ES-I3 (cell line): Measurements from ENCODE around the gene SPDYE1.
"Not testable (repeated sequence)": the region's sequence is repeated elsewhere in the genome, so short reads cannot be mapped to it uniquely, and the experiment has no call there.

ENCODE experiments used
- H3K36me3 ChIP-seq: 2 replicates; pipeline ENCODE4 v1.6.1; 2013; ENCODE audit warnings: mild to moderate bottlenecking, low read length, control low read depth, moderate library complexity; ENCODE audit not compliant: insufficient read depth
- H3K4me1 ChIP-seq: 2 replicates; pipeline ENCODE4 v1.6.1; 2013; ENCODE audit warnings: mild to moderate bottlenecking, control low read depth, low read length; ENCODE audit not compliant: insufficient read depth
- H3K9ac ChIP-seq: 2 replicates; pipeline ENCODE4 v1.6.1; 2013; ENCODE audit warnings: low read depth, mild to moderate bottlenecking, low read length, moderate library complexity
- H3K9me3 ChIP-seq: 2 replicates; pipeline ENCODE4 v1.6.1; 2013; ENCODE audit warnings: mild to moderate bottlenecking, low read length, moderate library complexity; ENCODE audit not compliant: control insufficient read depth, insufficient read depth

The SPDYE1 gene

GRCh38 chr7:43982848-43983247 is 14.8 kb upstream of the SPDYE1 start:
- not testable (repeated sequence) for H3K9me3 ChIP-seq, H3K36me3 ChIP-seq, H3K4me1 ChIP-seq, H3K9ac ChIP-seq

- not testable (repeated sequence) for H3K9ac ChIP-seq, H3K36me3 ChIP-seq, H3K9me3 ChIP-seq, H3K4me1 ChIP-seq
Observed at GRCh38 chr7:43983736-43984135, 14.0 kb upstream of the SPDYE1 start.

- not testable (repeated sequence) for H3K9me3 ChIP-seq, H3K9ac ChIP-seq, H3K4me1 ChIP-seq, H3K36me3 ChIP-seq
Observed at GRCh38 chr7:43985904-43986864, 11.5 kb upstream of the SPDYE1 start.

GRCh38 chr7:43987476-43987875 is 10.2 kb upstream of the SPDYE1 start:
- not testable (repeated sequence) for H3K9ac ChIP-seq, H3K9me3 ChIP-seq, H3K36me3 ChIP-seq, H3K4me1 ChIP-seq

- not testable (repeated sequence) for H3K36me3 ChIP-seq, H3K9me3 ChIP-seq, H3K9ac ChIP-seq, H3K4me1 ChIP-seq
Observed at GRCh38 chr7:43990011-43990585, 7.6 kb upstream of the SPDYE1 start.

GRCh38 chr7:43990829-43991228 is 6.9 kb upstream of the SPDYE1 start:
- not testable (repeated sequence) for H3K9me3 ChIP-seq, H3K4me1 ChIP-seq, H3K9ac ChIP-seq, H3K36me3 ChIP-seq

- H3K4me1 ChIP-seq, H3K36me3 ChIP-seq, H3K9me3 ChIP-seq, H3K9ac ChIP-seq: not testable (repeated sequence)
Observed at GRCh38 chr7:43992896-43993295, 4.8 kb upstream of the SPDYE1 start.

GRCh38 chr7:43994681-43995080 is 3.0 kb upstream of the SPDYE1 start:
- not testable (repeated sequence) for H3K9me3 ChIP-seq, H3K4me1 ChIP-seq, H3K36me3 ChIP-seq, H3K9ac ChIP-seq

- H3K9me3 ChIP-seq, H3K9ac ChIP-seq, H3K4me1 ChIP-seq, H3K36me3 ChIP-seq: not testable (repeated sequence)
Observed at GRCh38 chr7:44012081-44012480, 14.4 kb downstream of the SPDYE1 start.

- H3K4me1 ChIP-seq, H3K36me3 ChIP-seq, H3K9me3 ChIP-seq, H3K9ac ChIP-seq: not testable (repeated sequence)
Observed at GRCh38 chr7:44015090-44015489, 17.4 kb downstream of the SPDYE1 start.

- not testable (repeated sequence) for H3K36me3 ChIP-seq, H3K9me3 ChIP-seq, H3K4me1 ChIP-seq
- H3K9ac ChIP-seq, result peak overlapping the region; percentile 88
Observed at GRCh38 chr7:44018857-44019807, 21.4 kb downstream of the SPDYE1 start.

GRCh38 chr7:44019825-44020224 is 22.1 kb downstream of the SPDYE1 start:
- not testable (repeated sequence) for H3K9ac ChIP-seq, H3K4me1 ChIP-seq, H3K9me3 ChIP-seq, H3K36me3 ChIP-seq

- not testable (repeated sequence) for H3K9ac ChIP-seq, H3K9me3 ChIP-seq, H3K36me3 ChIP-seq, H3K4me1 ChIP-seq
Observed at GRCh38 chr7:44022069-44022468, 24.4 kb downstream of the SPDYE1 start.

- not testable (repeated sequence) for H3K9ac ChIP-seq, H3K9me3 ChIP-seq, H3K36me3 ChIP-seq, H3K4me1 ChIP-seq
Observed at GRCh38 chr7:44022796-44023467, 25.2 kb downstream of the SPDYE1 start.
